HG02885 (cell line): ENCODE data around the gene VAMP7.
"Not testable (repeated sequence)": the region's sequence is repeated elsewhere in the genome, so short reads cannot be mapped to it uniquely, and the experiment has no call there.

Source experiments
- ATAC-seq: cut with Tn5 transposase; IDR thresholded peaks from one replicate; pipeline ENCODE4 v1.9.1; 2021; ENCODE audit warnings: mild to moderate bottlenecking; ENCODE audit not compliant: unreplicated experiment, poor library complexity

VAMP7 gene, protein sequence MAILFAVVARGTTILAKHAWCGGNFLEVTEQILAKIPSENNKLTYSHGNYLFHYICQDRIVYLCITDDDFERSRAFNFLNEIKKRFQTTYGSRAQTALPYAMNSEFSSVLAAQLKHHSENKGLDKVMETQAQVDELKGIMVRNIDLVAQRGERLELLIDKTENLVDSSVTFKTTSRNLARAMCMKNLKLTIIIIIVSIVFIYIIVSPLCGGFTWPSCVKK

DNA sequence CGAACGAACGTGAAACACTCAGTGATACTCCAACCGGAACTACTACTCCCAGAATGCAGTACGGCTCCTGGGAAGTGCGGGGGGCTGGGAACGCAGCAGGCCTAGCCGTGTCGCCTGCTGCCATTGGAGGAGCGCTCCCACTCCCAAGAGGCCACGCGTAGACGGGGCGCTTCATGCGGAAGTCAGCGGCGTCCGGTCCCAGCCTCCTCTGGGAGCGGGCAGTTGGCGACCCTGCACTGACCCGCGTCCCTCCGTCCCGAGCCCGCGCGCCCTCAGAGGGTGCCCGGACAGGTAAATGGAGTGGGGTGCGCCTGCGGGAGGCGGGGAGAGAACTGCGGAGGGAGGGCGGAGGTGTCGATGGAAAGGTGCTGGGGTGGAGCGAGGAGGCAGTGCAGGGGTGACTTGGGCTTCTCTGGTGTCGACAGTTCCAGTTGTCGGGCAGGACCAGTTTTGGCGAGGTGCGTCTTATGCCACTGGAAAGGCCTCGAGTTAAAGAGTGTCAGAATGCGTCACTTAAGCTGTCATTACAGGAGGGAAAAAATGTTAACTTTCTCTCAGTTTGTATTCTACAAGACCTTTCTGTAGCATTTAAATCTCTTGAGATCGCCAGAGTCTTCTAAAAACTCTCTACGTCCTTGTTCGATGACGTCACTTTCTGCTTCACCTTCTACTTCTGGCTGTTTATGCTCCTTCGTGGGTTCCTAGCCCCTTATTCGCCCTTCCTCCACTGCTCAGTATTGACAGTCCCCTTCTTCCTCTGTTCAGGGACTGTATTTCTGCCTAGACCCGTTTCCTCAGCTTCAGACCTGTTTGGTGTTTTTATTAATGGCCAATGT is at the start of gene VAMP7:
TSS of gene VAMP7 (plus strand) at position 188 of the 836 bp plus-strand sequence. CDS start 8,122 bp downstream, outside the sequence.
- peak; percentile 96 for ATAC-seq

DNA sequence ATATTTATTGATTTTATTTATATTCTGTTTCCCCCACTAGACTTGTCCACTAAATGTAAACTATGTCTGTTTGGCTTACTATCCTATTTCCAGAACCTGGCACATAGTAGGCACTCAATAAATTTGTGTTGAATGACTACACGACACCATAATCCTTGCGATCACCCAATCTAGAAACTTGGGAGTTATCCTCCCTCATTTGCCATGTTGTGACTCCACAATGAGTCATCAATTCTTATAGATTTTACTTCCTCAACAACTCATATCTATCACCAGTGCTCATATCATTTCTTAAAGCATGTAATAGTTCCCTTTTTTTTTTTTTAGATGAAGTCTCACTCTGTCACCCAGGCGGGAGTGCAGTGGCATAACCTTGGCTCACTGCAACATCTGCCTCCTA is 39.9 kb upstream of the VAMP7 start:
- no peak for ATAC-seq

DNA sequence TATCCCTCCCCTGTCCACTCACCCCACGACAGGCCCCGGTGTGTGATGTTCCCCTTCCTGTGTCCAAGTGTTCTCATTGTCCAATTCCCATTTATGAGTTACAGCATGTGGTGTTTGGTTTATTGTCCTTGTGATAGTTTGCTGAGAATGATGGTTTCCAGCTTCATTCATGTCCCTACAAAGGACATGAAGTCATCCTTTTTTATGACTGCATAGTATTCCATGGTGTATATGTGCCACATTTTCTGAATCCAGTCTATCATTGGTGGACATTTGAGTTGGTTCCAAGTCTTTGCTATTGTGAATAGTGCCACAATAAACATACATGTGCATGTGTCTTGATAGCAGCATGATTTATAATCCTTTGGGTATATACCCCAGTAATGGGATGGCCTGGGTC is 29.4 kb upstream of the VAMP7 start:
- not testable (repeated sequence) for ATAC-seq

DNA sequence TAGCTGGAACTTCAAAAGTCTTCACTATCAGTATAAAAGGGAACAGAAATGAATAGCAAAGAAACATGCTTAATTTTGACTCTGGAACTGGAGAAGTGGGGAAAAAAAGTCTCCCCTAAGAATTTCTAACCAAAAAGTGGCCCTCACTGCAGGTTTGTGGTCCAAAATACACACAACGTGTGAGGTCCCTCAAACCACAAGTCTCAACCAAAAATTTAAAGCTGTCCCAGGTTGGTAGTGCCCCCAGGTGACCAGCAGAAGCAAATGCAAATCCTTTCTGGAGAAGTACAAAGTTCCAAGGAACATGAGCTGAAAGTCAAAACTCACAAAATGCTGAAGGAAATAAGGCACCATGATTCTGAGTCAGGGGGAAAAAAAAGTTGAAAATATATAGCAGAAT is 23.6 kb upstream of the VAMP7 start:
- ATAC-seq, result no peak

DNA sequence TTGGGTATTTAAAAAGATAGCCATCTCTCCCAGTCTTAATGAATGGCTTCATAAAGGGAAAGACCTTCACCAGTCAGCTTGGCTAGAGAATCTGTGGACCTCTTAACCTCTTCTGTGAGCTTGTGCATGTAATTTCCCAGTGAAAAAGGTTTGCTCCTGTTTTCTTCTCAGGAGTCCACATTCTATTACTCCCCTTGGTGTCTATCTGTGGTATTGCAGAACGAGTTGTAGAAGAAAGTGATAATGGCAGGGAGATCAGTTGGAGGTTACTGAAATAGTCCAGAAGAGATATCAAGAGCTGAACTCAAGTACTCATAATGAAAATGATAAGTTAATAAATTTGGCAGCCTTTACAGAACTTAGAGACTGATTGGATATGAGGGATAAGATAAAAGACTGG is 16.5 kb upstream of the VAMP7 start:
- ATAC-seq, result no peak

DNA sequence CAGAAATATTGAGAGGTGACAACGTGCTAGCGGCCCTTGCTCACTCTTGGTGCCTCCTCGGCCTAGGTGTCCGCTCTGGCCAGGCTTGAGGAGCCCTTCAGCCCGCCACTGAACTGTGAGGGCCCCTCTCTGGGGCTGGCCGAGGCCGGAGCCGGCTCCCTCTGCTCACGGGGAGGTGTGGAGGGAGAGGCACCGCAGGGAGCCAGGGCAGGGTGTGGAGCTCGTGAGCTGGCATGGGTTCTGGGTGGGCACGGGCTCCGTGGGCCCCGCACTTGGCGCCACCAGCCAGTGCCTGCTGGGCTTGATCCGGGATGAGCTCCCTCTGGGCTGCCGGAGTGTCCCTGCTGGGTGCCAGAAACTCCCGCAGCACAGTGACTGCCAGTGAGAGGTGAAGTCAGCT is 16.0 kb upstream of the VAMP7 start:
- no peak for ATAC-seq

DNA sequence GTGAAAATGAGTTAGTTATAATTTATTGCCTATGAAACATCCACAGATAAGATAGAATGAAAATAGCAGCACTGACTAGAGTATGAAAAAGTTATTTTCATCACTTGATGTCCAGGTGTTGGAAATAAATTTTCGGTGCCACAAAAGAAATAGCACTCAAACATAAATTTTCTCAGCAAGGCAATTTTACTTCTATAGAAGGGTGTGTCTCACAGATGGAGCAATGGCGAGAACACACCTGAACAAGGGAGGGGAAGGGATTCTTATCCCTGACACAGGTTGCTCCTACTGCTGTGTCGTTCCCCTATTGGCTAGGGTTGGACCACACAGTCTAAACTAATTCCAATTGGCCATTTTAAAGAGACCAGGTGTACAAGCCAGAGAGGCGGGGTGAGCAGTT is 13.3 kb upstream of the VAMP7 start:
- ATAC-seq, result no peak

DNA sequence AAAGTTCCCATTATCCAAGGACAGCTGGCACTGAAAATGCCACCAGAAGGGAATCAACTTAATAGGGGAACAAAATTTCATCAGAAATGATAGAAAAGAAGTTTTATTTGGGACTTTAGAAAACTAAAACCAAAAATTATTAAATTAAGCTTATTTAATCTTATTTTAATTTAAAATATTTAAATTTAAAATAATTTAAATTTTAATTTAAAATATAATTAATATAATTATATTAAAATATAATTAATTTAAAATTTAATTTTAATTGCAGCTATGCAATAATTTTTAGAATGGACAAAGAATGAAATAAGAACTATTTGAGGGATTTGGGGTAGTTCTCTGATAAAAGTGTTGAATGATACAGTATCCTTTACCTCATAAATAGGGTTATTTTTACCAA is 10.2 kb upstream of the VAMP7 start:
- no peak for ATAC-seq

DNA sequence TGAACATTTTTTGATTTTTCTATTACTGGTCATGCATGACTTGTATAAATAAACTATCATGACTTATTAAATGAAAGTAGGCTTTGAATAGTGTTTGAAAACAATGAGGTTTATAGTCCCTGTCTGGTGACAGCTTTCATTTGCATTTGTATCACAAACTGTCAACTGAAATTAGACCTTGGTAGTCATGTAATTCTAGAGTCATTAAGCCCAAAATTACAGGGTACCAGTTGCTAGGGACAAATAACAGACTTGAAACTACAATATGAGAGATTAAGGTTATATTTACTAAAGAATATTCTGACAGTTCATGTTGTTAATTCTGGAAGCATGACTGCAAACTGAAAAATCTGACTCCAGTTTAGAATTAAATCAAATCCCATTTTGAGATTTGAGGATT is 9.2 kb upstream of the VAMP7 start:
- ATAC-seq, result no peak

DNA sequence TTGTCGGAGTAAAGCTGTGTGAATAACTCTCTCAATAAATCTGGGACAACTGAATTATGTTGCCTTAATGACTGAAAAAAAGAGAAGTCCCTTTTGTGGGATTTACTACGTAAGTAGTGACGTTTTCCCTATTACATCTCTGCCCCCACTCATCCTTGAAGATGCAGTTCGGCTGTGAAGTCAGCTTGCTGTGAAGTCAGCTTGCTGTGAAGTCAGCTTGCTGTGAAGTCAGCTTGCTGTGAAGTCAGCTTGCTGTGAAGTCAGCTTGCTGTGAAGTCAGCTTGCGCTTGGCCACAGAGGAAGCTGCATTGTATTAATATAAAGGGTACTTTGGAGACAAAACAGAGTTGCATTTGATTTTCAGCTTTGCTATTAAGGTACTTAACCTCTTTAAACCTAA is 8.0 kb upstream of the VAMP7 start:
- no peak for ATAC-seq

DNA sequence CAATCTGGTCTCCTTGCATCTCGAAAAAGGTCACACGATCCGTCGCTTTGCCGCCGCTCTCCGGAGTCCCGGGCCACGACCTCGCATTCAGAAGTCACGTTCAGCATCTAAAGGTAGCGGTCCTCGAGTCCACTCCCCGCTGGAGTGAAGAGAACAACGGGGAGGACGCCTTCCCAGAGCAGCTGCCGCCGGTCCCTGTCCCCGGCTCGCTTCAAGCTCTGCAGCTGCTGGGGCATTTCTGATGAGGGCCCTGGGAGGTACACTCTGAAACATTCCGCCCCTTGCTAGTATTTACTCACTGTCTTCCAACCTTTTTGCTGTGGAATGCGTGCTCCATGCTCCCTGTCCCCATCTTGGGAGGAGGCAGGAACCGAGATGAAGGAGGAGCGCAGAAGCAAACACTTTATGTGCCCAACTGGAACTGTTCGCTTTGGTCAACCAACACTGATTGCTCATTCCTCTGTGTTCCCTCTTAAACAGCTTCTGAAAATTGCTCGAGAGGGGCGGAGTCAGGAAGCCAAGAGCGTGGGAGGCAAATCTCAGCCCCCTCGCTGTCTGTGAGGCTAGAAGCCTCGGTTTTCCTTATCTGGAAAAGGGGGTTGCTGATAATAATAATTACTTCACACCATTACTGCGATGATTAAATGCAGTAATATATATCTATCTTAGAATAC is 6.4 kb upstream of the VAMP7 start:
- no peak for ATAC-seq

DNA sequence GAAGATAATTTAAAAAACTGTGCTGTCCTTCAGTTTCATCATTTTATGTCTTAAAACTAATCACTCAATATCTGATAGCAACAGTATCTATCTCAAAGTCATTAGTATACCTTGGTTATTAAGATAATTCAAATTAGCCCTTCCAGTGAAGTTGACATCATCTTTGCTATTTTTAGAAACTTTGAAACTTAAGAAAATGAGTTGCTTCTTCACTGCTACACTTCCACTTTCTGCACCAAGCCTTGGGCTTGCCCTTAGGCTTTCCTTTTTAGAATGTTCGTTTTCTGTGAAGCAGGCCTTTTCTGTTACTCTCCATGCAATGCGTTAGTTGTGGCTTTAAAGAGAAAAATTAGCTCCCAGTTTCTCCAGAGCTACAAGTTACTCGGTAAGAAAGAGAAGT is 4.4 kb upstream of the VAMP7 start:
- ATAC-seq, result no peak

DNA sequence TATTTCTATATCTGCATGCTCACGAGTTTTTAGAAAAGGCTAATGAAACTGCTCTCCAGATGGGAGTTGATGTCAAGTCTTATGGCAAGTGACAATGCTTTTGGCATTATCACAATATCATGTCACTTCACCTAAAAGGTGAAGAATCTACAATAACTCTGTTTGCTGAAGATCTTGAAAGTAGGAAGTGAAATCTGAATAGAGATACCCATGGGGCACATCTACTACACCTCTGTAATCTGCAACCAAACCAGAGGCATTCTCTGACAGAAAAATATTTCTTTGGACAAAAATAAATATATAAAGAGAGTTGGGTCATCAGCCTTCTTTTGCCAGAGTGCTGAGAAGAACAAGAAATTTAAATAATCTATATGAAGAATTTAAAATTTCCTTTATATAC is 3.9 kb upstream of the VAMP7 start:
- ATAC-seq, result no peak

DNA sequence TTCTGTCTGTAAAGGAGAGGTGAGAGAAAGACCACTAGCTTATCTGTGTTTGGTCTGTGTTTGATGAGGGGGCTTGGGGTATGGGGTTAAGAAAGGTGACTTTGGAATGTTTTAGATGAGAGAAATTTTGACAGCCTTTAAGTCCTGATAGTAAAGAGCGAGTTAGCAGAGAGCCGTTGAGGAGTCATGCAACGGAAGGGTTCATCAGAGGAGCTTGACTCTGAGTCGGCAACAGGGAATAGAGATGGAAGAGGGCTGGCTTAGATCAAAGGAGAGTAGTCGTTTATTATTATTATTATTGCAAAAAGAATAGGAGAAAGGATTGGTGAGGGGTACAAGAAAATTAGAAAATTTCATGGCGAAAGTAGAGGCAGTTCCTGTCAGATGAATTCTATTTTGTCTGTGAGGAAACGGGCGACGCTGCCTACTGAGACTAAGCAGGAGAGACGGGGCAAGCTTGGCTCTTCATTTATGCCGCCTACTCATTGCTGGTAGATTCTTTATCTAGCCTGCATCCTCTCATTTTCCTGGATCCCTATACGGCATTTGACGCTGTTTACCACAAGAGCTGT is 473 bp upstream of the VAMP7 start:
- no peak for ATAC-seq

DNA sequence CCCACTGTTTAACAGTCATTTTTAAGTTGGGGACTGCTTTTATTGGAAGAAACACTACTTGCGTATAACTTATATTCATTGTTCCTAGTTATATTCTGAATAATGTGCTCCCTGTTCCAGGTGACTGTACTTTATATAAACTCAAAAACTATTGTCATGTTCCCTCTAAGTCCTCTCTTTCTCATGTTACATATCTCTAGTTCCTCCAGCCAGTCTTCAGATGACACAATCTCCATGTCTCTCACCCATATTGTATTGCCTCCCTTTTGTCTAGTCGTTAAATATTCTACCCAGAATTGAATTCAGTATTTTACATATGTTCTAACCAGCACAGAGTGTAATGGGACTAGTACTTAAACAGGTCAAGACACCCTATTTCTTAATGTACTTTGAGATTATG is 5.3 kb downstream of the VAMP7 start:
- ATAC-seq, result no peak

DNA sequence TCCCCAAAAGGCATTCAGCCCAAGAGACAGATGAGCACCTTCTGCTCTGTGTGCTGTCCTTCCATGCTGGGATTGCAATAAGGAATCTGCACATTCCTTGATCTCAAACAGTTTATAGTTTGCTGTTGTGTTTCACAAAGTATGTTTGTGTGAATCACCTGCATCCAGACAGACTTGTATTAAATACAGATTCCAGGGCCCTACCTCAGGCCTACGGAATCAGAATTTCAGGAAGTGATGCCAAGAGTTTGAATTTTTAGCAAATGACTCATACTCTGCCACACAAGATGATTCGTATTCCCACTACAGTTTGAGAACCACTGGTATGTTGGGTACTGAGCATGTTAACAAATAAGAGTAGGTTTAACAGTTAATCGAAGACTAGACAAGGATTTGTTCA is 7.0 kb downstream of the VAMP7 start:
- no peak for ATAC-seq

DNA sequence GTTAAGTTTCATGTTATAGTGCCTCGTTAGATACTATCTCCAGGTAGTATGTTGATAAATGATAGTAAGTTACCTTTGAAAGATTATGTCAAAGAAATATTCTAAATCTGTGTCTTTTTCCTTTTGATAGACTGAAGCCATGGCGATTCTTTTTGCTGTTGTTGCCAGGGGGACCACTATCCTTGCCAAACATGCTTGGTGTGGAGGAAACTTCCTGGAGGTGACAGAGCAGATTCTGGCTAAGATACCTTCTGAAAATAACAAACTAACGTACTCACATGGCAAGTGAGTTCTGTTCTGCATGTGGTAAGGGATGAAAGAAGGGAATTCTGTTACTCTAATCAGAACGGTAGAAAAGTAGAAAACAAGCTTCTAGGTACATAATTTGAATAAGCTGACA is 8.2 kb downstream of the VAMP7 start:
- ATAC-seq, result no peak

DNA sequence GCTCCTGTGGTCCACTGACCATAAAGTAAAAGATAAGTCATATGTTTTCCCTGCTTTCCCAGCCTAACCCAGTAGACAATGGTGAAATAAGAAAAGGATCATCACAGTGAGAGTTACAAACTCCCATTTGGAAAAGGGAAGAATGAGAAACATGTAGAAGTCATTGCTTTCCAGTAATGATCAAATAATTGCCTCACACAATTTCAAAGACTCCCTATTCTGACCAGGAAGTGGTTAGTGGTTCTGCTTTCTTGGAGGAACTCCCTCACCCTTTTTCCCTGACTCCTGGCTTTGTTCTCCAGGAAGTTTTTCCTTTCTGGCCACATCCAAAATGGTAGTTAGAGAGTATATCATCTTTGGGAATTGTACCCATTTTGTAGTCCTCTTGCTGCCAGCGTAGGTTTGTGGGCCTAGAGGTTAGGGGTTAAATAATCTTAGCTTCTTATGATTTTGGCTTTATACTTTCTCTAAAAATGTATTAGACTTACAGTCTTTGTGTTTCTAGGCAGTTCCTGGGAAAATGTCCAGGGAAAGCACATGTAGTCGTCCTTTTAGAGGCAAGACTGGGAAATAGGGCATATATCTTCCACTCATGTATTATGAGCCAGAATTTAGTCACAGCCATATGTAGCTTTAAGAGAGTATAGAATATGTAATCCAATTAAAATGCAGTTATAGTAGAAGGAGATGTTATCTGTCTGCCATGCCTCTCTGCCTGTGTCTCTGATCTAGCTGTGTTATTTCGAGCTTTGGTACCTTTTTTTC is 10.5 kb downstream of the VAMP7 start:
- no peak for ATAC-seq

DNA sequence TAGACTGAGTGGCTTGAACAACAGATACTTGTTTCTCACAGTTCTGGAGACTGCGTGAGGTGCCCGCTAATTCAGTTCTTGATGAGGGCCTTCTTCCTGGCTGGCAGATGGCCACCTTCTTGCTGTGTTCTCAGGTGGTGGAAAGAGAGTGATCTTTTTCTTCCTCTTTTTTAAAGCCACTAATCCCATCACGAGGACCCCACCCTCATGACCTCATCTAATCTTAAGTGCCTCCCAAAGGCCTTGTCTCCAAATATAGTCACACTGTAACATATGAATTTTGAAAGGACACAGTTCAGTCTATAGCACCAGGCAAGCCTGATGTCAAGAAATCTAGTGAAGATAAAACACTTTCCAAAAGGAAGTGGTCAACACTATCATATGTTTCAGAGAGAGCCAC is 12.4 kb downstream of the VAMP7 start:
- no peak for ATAC-seq

DNA sequence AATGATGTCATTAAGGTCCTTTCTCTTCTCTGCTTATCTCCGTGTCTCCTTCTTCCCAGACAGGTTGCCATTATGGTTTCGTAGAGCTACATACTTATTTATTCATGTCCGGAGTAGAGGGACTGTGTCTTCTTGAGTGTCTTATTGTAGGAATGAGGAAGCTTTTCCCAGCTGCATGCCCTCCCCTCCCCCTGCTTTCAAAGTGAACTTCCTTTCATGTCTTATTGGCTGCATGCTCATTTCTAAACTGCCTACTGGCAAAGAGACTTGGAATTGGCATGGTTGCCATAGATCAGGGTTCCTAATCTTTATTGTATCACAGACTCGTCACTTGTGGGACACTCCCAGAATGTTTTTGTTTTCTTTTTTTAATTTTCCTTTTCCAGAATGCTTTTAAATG is 15.4 kb downstream of the VAMP7 start:
- ATAC-seq, result no peak
